ENCODE data around the gene PLAGL1. TPM values are rescaled to one million over a fixed set of nuclear protein-coding genes. Genes with fewer than 3 reads are reported as not detected.

Gene PLAGL1
- total RNA-seq, result 44.0 and 48.2 TPM in 2 replicates

GRCh38 chr6:144008120-144008811 is at the start of gene PLAGL1:
PLAGL1 (minus strand) TSS chr6:144008259; CDS start chr6:143948136, 60,123 bp downstream.

Other genes with a start within 250 kb of the PLAGL1 start
- gene LTV1, start 164.9 kb downstream of the PLAGL1 start, total RNA-seq, result 14.1 and 17.8 TPM in 2 replicates
- not detected in 2 replicates for gene ZC2HC1B, start 143.8 kb downstream of the PLAGL1 start, total RNA-seq
- gene SF3B5, start 87.3 kb upstream of the PLAGL1 start, total RNA-seq, result 44.6 and 53.3 TPM in 2 replicates
- 0.85 and 1.6 TPM in 2 replicates for gene STX11, start 142.3 kb upstream of the PLAGL1 start, total RNA-seq